HepG2 (cell line): Measurements from ENCODE around the gene EFHD2. TPM values are rescaled to one million over a fixed set of nuclear protein-coding genes. Genes with fewer than 3 reads are reported as not detected.

Experiments used
- CHD2 ChIP-seq: IDR thresholded peaks from 2 replicates; pipeline ENCODE4 v1.6.1; 2011; ENCODE audit warnings: low read depth, low read length, improper control_type of control experiment
- CSRNP2 ChIP-seq: sonication (generic); formaldehyde crosslinking; conservative IDR thresholded peaks from 2 replicates; pipeline ENCODE4 v1.8.0; 2022; ENCODE audit warnings: low read depth, missing genetic modification reagents
- ELK4 ChIP-seq: sonication (generic); formaldehyde crosslinking; IDR thresholded peaks from 2 replicates; pipeline ENCODE4 v1.9.0; 2021; ENCODE audit warnings: missing genetic modification reagents, borderline replicate concordance
- ETV5 ChIP-seq: IDR thresholded peaks from 2 replicates; pipeline ENCODE4 v1.6.1; 2018; ENCODE audit warnings: missing biosample characterization, missing genetic modification reagents, inconsistent platforms, borderline replicate concordance
- GMEB2 ChIP-seq: IDR thresholded peaks from 2 replicates; pipeline ENCODE4 v1.6.1; 2016; ENCODE audit warnings: missing biosample characterization, missing genetic modification reagents, low read depth
- HDAC2 ChIP-seq: sonication (generic); formaldehyde crosslinking; IDR thresholded peaks from 2 replicates; pipeline ENCODE4 v1.4.0; 2020; ENCODE audit warnings: missing genetic modification reagents
- HIC2 ChIP-seq: sonication (generic); formaldehyde crosslinking; IDR thresholded peaks from 2 replicates; pipeline ENCODE4 v1.9.0; 2022; ENCODE audit warnings: low read depth, missing genetic modification reagents
- KAT8 ChIP-seq: IDR thresholded peaks from 2 replicates; pipeline ENCODE4 v1.6.1; 2016; ENCODE audit warnings: missing genetic modification reagents, missing compliant biosample characterization
- MEIS1 ChIP-seq: sonication (generic); formaldehyde crosslinking; IDR thresholded peaks from 2 replicates; pipeline ENCODE4 v1.9.0; 2021; ENCODE audit warnings: mild to moderate bottlenecking, missing genetic modification reagents, moderate library complexity, borderline replicate concordance
- MEIS2 ChIP-seq: sonication (generic); formaldehyde crosslinking; IDR thresholded peaks from 2 replicates; pipeline ENCODE4 v1.9.0; 2021; ENCODE audit warnings: mild to moderate bottlenecking, missing genetic modification reagents
- PTBP1 ChIP-seq: fragments of 200-400 bp; formaldehyde crosslinking; IDR thresholded peaks from 2 replicates; pipeline ENCODE4 v1.6.1; 2018; ENCODE audit warnings: low read length, low read depth; ENCODE audit not compliant: poor library complexity, severe bottlenecking
- RBM22 ChIP-seq: fragments of 200-400 bp; formaldehyde crosslinking; optimal IDR thresholded peaks from 2 replicates; pipeline ENCODE3; 2017; ENCODE audit warnings: mild to moderate bottlenecking, low read length, moderate library complexity
- SMAD1 ChIP-seq: sonication (generic); formaldehyde crosslinking; IDR thresholded peaks from 2 replicates; pipeline ENCODE4 v1.4.0; 2020; ENCODE audit warnings: missing genetic modification reagents, low read depth, mild to moderate bottlenecking, borderline replicate concordance
- SRSF1 ChIP-seq: fragments of 200-400 bp; formaldehyde crosslinking; optimal IDR thresholded peaks from 2 replicates; pipeline ENCODE3; 2017; ENCODE audit warnings: mild to moderate bottlenecking, low read depth, low read length, moderate library complexity
- SRY ChIP-seq: sonication (generic); formaldehyde crosslinking; IDR thresholded peaks from 2 replicates; pipeline ENCODE4 v1.8.0; 2022; ENCODE audit warnings: mild to moderate bottlenecking, missing genetic modification reagents
- TBL1XR1 ChIP-seq: fragments of 150-350 bp; IDR thresholded peaks from 2 replicates; pipeline ENCODE4 v1.6.1; 2014; ENCODE audit warnings: borderline replicate concordance, low read length; ENCODE audit not compliant: partially characterized antibody
- YEATS2 ChIP-seq: sonication (generic); formaldehyde crosslinking; IDR thresholded peaks from 2 replicates; pipeline ENCODE4 v1.4.0; 2020; ENCODE audit warnings: missing genetic modification reagents, borderline replicate concordance
- YEATS4 ChIP-seq: sonication (generic); formaldehyde crosslinking; IDR thresholded peaks from 2 replicates; pipeline ENCODE4 v1.4.0; 2020; ENCODE audit warnings: missing genetic modification reagents, borderline replicate concordance
- ZBTB7A ChIP-seq: sonication (generic); formaldehyde crosslinking; IDR thresholded peaks from 2 replicates; pipeline ENCODE4 v1.8.0; 2022; ENCODE audit warnings: mild to moderate bottlenecking, missing genetic modification reagents
- ZIK1 ChIP-seq: sonication (generic); formaldehyde crosslinking; IDR thresholded peaks from 2 replicates; pipeline ENCODE4 v1.5.0; 2020; ENCODE audit warnings: mild to moderate bottlenecking, low read depth, missing genetic modification reagents, borderline replicate concordance
- ZNF33B ChIP-seq: sonication (generic); formaldehyde crosslinking; IDR thresholded peaks from 2 replicates; pipeline ENCODE4 v1.5.1; 2020; ENCODE audit warnings: mild to moderate bottlenecking, missing genetic modification reagents
- ZNF766 ChIP-seq: sonication (generic); formaldehyde crosslinking; IDR thresholded peaks from 2 replicates; pipeline ENCODE4 v1.5.0; 2020; ENCODE audit warnings: missing genetic modification reagents, borderline replicate concordance
- ZNF772 ChIP-seq: sonication (generic); formaldehyde crosslinking; IDR thresholded peaks from 2 replicates; pipeline ENCODE4 v1.5.0; 2020; ENCODE audit warnings: mild to moderate bottlenecking, missing genetic modification reagents
- ZSCAN22 ChIP-seq: sonication (generic); formaldehyde crosslinking; IDR thresholded peaks from 2 replicates; pipeline ENCODE4 v1.4.0; 2020; ENCODE audit warnings: mild to moderate bottlenecking, missing genetic modification reagents
- polyA plus RNA-seq, 8 experiments: library from polyadenylated mRNA; depleted of rRNA in 3 of 8; stranded (reverse) in 7 of 8; unstranded in 1 of 8; fragments of >200 nt; fragmentation: Illumina TruSeq in 4 of 8; extraction: Trizol in 4 of 8; gene quantifications; 2 replicates each; pipeline versions ENCODE4 v1.2.1 to v1.2.3, GENCODE V29; 2011 to 2016; ENCODE audit warnings: low read depth in 4 of 8, missing spikeins in 1 of 8, mixed read lengths in 1 of 8; ENCODE audit not compliant: insufficient read depth in 1 of 8
- total RNA-seq, 5 experiments: library from RNA; depleted of rRNA; stranded (reverse); fragments of >200 nt; fragmentation: Illumina TruSeq; extraction: Trizol; gene quantifications; 2 replicates each; pipeline ENCODE4 v1.2.3, GENCODE V29; 2016; ENCODE audit warnings: low read depth in 1 of 5

Gene EFHD2
- total and polyA plus RNA-seq, 2 of the 13 experiments (the other 11 are each of a cell fraction or from before 2014, with no cell fraction given) = 9.4 to 12.7 TPM

GRCh38 chr1:15409388-15410222, at the start of gene EFHD2 (continued):
- TF ChIP-seq RBM22 (no peak), MEIS1 (CRISPR knock-in tag) (no peak), HIC2 (CRISPR knock-in tag) (no peak), SMAD1 (CRISPR knock-in tag) (peak; percentile 23; the same call in 1 of the 2 replicates), ETV5 (CRISPR knock-in tag) (no peak), KAT8 (CRISPR knock-in tag) (0 out of 2 replicates have a peak, but pooled peaks have one; percentile 11), ZIK1 (CRISPR knock-in tag) (no peak), SRSF1 (peak; percentile 37), YEATS2 (CRISPR knock-in tag) (no peak), ZNF33B (no peak), CSRNP2 (CRISPR knock-in tag) (no peak), TBL1XR1 (no peak), CHD2 (no peak), HDAC2 (CRISPR knock-in tag) (no peak), PTBP1 (no peak), ZNF772 (CRISPR knock-in tag) (peak; percentile 22; the same call in 1 of the 2 replicates), GMEB2 (CRISPR knock-in tag) (no peak), ZSCAN22 (CRISPR knock-in tag) (no peak), ZBTB7A (CRISPR knock-in tag) (no peak), ZNF766 (CRISPR knock-in tag) (no peak), MEIS2 (CRISPR knock-in tag) (peak; percentile 60; the same call in 1 of the 2 replicates), SRY (CRISPR knock-in tag) (0 out of 2 replicates have a peak, but pooled peaks have one; percentile 17), YEATS4 (CRISPR knock-in tag) (peak; percentile 60), ELK4 (no peak)
